Trophoblast cell (in vitro differentiated cells and primary cell): Measurements from ENCODE around the gene TRIM75.
A peak's percentile ranks its signal among the peaks of the same experiment; 100 is the strongest.
"Not testable (repeated sequence)": the region's sequence is repeated elsewhere in the genome, so short reads cannot be mapped to it uniquely, and the experiment has no call there.

ENCODE experiments used
- DNase-seq, 2 donors: peaks; one replicate each; pipeline ENCODE4 v3.0.0-alpha.2; 2016
- H2AFZ ChIP-seq: 2 replicates; pipeline ENCODE4 v1.6.1; 2013; ENCODE audit warnings: low read length, moderate library complexity, mild to moderate bottlenecking; ENCODE audit not compliant: insufficient read depth, poor library complexity
- H2AK5ac ChIP-seq: 2 replicates; pipeline ENCODE4 v1.6.1; 2013; ENCODE audit warnings: mild to moderate bottlenecking, low read length
- H2BK120ac ChIP-seq: 2 replicates; pipeline ENCODE4 v1.6.1; 2013; ENCODE audit warnings: low read length, mild to moderate bottlenecking, moderate library complexity; ENCODE audit not compliant: insufficient read depth, poor library complexity
- H2BK12ac ChIP-seq: 2 replicates; pipeline ENCODE4 v1.6.1; 2013; ENCODE audit warnings: mild to moderate bottlenecking, low read length, moderate library complexity
- H2BK5ac ChIP-seq: 2 replicates; pipeline ENCODE4 v1.6.1; 2013; ENCODE audit warnings: low read length, low read depth, moderate library complexity, mild to moderate bottlenecking; ENCODE audit not compliant: poor library complexity
- H3K14ac ChIP-seq: 2 replicates; pipeline ENCODE4 v1.6.1; 2013; ENCODE audit warnings: mild to moderate bottlenecking, low read length
- H3K18ac ChIP-seq: 2 replicates; pipeline ENCODE4 v1.6.1; 2013; ENCODE audit warnings: mild to moderate bottlenecking, low read length
- H3K23ac ChIP-seq: 2 replicates; pipeline ENCODE4 v1.6.1; 2013; ENCODE audit warnings: low read length
- H3K27ac ChIP-seq: 2 replicates; pipeline ENCODE4 v1.5.1; 2013; ENCODE audit warnings: low read depth, mild to moderate bottlenecking, inconsistent platforms, low read length, moderate library complexity
- H3K27me3 ChIP-seq: 2 replicates; pipeline ENCODE4 v1.6.1; 2013; ENCODE audit warnings: inconsistent platforms, mild to moderate bottlenecking, low read length, moderate library complexity; ENCODE audit not compliant: insufficient read depth
- H3K36me3 ChIP-seq, 2 experiments: 1 replicate in 1 of 2; 2 replicates in 1 of 2; pipeline ENCODE4 v1.6.1; 2013; ENCODE audit warnings: low read length in 2 of 2, mild to moderate bottlenecking in 2 of 2, moderate library complexity in 1 of 2; ENCODE audit not compliant: insufficient read depth in 2 of 2, control insufficient read depth in 1 of 2
- H3K4ac ChIP-seq: 2 replicates; pipeline ENCODE4 v1.6.1; 2013; ENCODE audit warnings: low read depth, mild to moderate bottlenecking, low read length, moderate library complexity
- H3K4me1 ChIP-seq, 2 experiments: 1 replicate in 1 of 2; 2 replicates in 1 of 2; pipeline ENCODE4 v1.6.1; 2013; ENCODE audit warnings: low read length in 2 of 2, mild to moderate bottlenecking in 2 of 2, moderate library complexity in 1 of 2; ENCODE audit not compliant: insufficient read depth in 2 of 2, control insufficient read depth in 1 of 2
- H3K4me2 ChIP-seq: 2 replicates; pipeline ENCODE4 v1.6.1; 2013; ENCODE audit warnings: inconsistent platforms, mild to moderate bottlenecking, low read length, moderate library complexity
- H3K4me3 ChIP-seq: 2 replicates; pipeline ENCODE4 v1.5.1; 2013; ENCODE audit warnings: mild to moderate bottlenecking, low read depth, low read length, inconsistent platforms
- H3K79me1 ChIP-seq: one replicate; pipeline ENCODE4 v1.6.1; 2013; ENCODE audit warnings: low read length
- H3K79me2 ChIP-seq: 2 replicates; pipeline ENCODE4 v1.6.1; 2013; ENCODE audit warnings: low read length, mild to moderate bottlenecking; ENCODE audit not compliant: control insufficient read depth, insufficient read depth, poor library complexity
- H3K9ac ChIP-seq: 2 replicates; pipeline ENCODE4 v1.6.1; 2013; ENCODE audit warnings: mild to moderate bottlenecking, low read length
- H3K9me3 ChIP-seq: 2 replicates; pipeline ENCODE4 v1.6.1; 2013; ENCODE audit warnings: low read depth, mild to moderate bottlenecking, control low read depth, inconsistent platforms, low read length; ENCODE audit not compliant: insufficient read depth
- H4K12ac ChIP-seq: 2 replicates; pipeline ENCODE4 v1.6.1; 2013; ENCODE audit warnings: low read depth, mild to moderate bottlenecking, low read length, moderate library complexity
- H4K8ac ChIP-seq: 2 replicates; pipeline ENCODE4 v1.6.1; 2013; ENCODE audit warnings: low read depth, mild to moderate bottlenecking, low read length, moderate library complexity
- H4K91ac ChIP-seq: one replicate; pipeline ENCODE4 v1.6.1; 2013; ENCODE audit warnings: low read depth, mild to moderate bottlenecking, low read length, moderate library complexity
- WGBS: extraction: QIAGEN DNeasy Blood & Tissue Kit; methylation state at CpG from one replicate; pipeline ENCODE4 v1.1.7; 2013; ENCODE audit warnings: missing lambda C conversion rate; ENCODE audit not compliant: insufficient read length, insufficient coverage; ENCODE audit errors: extremely low coverage; 5-methylcytosine and 5-hydroxymethylcytosine counted together

Gene TRIM75

DNA sequence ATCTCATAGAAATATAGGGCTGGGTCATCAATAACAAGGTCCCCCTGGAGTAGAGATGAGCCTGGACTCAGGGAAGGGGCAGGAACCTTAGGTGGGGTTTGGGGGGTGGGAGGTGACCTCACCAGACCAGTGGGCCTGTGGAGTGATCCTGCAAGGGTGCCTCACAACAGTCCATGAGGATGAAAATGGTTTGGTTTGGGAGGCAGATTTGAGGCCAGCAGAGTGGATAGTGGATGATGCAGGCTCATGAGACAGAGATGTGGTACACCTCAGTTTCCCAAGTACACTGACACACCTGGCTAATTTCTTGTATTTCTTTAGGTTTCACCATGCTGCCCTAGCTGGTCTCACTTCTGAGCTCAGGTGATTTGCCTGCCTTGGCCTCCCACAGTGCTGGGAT lies 40.0 kb upstream of the TRIM75 start:
- Histone ChIP-seq H4K12ac (no peak overlapping the region), H2BK120ac (no peak overlapping the region), H3K9me3 (no peaks in the 10 kb centered on the region), H3K27me3 (no peaks in the 10 kb centered on the region), H3K27ac (no peak overlapping the region), H3K9ac (no peak overlapping the region), H3K4ac (no peak overlapping the region), H3K4me3 (no peak overlapping the region), H3K23ac (no peak overlapping the region), H2AFZ (no peak overlapping the region), H2BK12ac (no peak overlapping the region), H3K79me1 (no peaks in the 10 kb centered on the region), H4K8ac (no peak overlapping the region), H3K18ac (no peak overlapping the region), H3K79me2 (no peaks in the 10 kb centered on the region), H2AK5ac (no peak overlapping the region), H3K4me2 (no peak overlapping the region), H4K91ac (no peak overlapping the region), H2BK5ac (no peak overlapping the region), H3K14ac (no peak overlapping the region), H3K4me1 (no peaks in the 10 kb centered on the region), H3K36me3 (no peaks in the 10 kb centered on the region)
- no peak for DNase-seq

DNA sequence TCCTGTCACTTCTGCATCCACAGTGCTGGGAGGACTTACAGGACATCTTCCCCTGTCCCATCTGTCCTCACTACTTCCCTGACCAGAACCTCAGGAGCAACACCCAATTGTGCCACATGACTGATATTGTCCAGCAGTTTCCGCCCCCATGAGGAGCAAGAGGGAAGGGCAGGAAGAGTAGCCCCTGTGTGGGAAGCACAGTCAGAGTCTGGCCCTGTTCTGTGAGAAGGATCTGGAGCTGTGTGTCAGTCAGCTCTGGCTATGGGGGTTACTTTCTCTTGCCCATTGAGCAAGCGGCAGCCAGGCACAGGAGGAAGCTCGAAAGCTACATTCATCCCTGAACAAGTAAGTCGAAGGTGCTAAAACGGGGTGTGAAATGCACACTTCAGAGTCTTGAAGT lies 36.7 kb upstream of the TRIM75 start:
- no peak overlapping the region for H3K18ac ChIP-seq
- no peak overlapping the region for H2BK120ac ChIP-seq
- no peak overlapping the region for H3K23ac ChIP-seq
- H3K36me3 ChIP-seq, result no peaks in the 10 kb centered on the region
- H3K4me2 ChIP-seq, result no peak overlapping the region
- no peak overlapping the region for H4K91ac ChIP-seq
- no peak overlapping the region for H3K14ac ChIP-seq
- no peak overlapping the region for H3K4ac ChIP-seq
- H3K79me1 ChIP-seq, result no peaks in the 10 kb centered on the region
- H3K27me3 ChIP-seq, result no peaks in the 10 kb centered on the region
- H3K4me1 ChIP-seq, result no peaks in the 10 kb centered on the region
- no peak overlapping the region for H4K12ac ChIP-seq
- H2AFZ ChIP-seq, result no peak overlapping the region
- H2BK5ac ChIP-seq, result no peak overlapping the region
- H3K27ac ChIP-seq, result no peak overlapping the region
- DNase-seq, result peak in 1 of 2 donors; percentile 43
- WGBS, result no CpG with 5 or more reads among the region's 5 CpGs
- H3K9me3 ChIP-seq, result no peaks in the 10 kb centered on the region
- no peak overlapping the region for H3K9ac ChIP-seq
- H4K8ac ChIP-seq, result no peak overlapping the region
- no peak overlapping the region for H3K4me3 ChIP-seq
- no peak overlapping the region for H2BK12ac ChIP-seq
- H2AK5ac ChIP-seq, result no peak overlapping the region
- no peaks in the 10 kb centered on the region for H3K79me2 ChIP-seq

- not testable (repeated sequence) for H3K14ac ChIP-seq, H3K27ac ChIP-seq, H3K18ac ChIP-seq, H3K4me3 ChIP-seq, H2BK12ac ChIP-seq, H3K4me2 ChIP-seq, H3K9ac ChIP-seq, H4K8ac ChIP-seq, H4K91ac ChIP-seq, H4K12ac ChIP-seq, H2AFZ ChIP-seq, H3K79me2 ChIP-seq, H2BK120ac ChIP-seq, H2BK5ac ChIP-seq, H3K4ac ChIP-seq, H3K79me1 ChIP-seq, H3K23ac ChIP-seq, H3K4me1 ChIP-seq, H2AK5ac ChIP-seq, H3K36me3 ChIP-seq, H3K9me3 ChIP-seq, DNase-seq, H3K27me3 ChIP-seq
- WGBS, result no CpG with 5 or more reads among the region's 30 CpGs
Measured at GRCh38 chr4:165019995-165020394, 33.7 kb upstream of the TRIM75 start.

- not testable (repeated sequence) for H3K79me1 ChIP-seq, H3K4ac ChIP-seq, H3K4me1 ChIP-seq, DNase-seq, H2BK12ac ChIP-seq, H2BK120ac ChIP-seq, H4K12ac ChIP-seq, H3K23ac ChIP-seq, H2AK5ac ChIP-seq, H2BK5ac ChIP-seq, H3K27ac ChIP-seq, H3K9me3 ChIP-seq, H3K18ac ChIP-seq, H3K14ac ChIP-seq, H2AFZ ChIP-seq, H3K4me2 ChIP-seq, H3K27me3 ChIP-seq, H3K4me3 ChIP-seq, H4K8ac ChIP-seq, H3K9ac ChIP-seq, H4K91ac ChIP-seq, H3K36me3 ChIP-seq, H3K79me2 ChIP-seq
- WGBS, result no CpG with 5 or more reads among the region's 8 CpGs
Measured at GRCh38 chr4:165025782-165026181, 27.9 kb upstream of the TRIM75 start.
